ENCODE results near the gene MROH8. TPM values are rescaled to one million over a fixed set of nuclear protein-coding genes. Genes with fewer than 3 reads are reported as not detected.

MROH8 gene
- total RNA-seq, 1 experiment from 2014 or later = 0.50 TPM

DNA sequence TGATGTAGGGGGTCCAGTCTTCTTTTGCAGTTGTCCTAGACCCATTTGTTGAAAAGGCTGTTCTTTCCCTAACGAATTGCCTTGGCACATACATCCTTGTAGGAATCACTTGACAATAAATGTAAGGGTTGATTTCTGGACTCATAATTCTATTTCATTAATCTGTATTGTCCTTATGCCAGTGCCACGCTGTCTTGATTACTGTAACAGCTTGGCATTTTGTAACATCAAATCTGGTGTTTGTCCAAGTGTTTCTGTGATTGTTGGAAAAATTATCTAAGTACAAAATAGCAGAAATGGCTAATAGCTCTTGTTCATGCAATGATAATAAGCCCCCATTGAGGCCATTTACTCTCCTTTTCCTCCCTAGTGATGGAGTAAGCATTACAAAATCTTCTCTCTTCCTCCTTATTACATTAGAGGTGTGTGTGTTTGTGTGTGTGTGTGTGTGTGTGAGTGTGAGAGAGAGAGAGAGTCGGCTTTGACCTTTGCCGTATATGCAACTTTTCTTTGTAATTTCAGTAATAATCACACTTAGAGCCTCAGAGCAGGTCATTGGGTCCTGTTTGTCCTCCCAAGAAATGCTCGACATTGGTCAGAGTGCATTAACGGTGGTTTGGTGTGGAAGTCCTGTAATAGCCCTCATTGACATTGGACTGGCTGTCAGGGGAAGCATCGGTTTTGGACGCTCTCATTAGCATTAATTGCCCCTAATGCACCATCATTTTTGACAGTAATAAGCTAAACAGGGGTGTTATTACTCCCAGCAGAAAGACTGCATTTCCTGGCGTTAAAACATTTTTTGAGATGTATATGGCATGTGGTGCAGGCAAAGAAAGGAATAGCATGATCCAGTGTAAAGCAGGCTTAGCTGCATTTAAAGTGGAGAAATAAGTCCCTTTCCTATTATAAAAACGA, 40.7 kb upstream of the MROH8 start (continued):
- no peak for TF ChIP-seq KAT7 (CRISPR knock-in tag; IDR thresholded peaks at IDR 0.05; ENCODE audit: borderline replicate concordance)
- TF ChIP-seq, protein P1, sequence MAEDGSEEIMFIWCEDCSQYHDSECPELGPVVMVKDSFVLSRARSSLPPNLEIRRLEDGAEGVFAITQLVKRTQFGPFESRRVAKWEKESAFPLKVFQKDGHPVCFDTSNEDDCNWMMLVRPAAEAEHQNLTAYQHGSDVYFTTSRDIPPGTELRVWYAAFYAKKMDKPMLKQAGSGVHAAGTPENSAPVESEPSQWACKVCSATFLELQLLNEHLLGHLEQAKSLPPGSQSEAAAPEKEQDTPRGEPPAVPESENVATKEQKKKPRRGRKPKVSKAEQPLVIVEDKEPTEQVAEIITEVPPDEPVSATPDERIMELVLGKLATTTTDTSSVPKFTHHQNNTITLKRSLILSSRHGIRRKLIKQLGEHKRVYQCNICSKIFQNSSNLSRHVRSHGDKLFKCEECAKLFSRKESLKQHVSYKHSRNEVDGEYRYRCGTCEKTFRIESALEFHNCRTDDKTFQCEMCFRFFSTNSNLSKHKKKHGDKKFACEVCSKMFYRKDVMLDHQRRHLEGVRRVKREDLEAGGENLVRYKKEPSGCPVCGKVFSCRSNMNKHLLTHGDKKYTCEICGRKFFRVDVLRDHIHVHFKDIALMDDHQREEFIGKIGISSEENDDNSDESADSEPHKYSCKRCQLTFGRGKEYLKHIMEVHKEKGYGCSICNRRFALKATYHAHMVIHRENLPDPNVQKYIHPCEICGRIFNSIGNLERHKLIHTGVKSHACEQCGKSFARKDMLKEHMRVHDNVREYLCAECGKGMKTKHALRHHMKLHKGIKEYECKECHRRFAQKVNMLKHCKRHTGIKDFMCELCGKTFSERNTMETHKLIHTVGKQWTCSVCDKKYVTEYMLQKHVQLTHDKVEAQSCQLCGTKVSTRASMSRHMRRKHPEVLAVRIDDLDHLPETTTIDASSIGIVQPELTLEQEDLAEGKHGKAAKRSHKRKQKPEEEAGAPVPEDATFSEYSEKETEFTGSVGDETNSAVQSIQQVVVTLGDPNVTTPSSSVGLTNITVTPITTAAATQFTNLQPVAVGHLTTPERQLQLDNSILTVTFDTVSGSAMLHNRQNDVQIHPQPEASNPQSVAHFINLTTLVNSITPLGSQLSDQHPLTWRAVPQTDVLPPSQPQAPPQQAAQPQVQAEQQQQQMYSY (CRISPR knock-in tag; IDR thresholded peaks at IDR 0.05) = no peak

DNA sequence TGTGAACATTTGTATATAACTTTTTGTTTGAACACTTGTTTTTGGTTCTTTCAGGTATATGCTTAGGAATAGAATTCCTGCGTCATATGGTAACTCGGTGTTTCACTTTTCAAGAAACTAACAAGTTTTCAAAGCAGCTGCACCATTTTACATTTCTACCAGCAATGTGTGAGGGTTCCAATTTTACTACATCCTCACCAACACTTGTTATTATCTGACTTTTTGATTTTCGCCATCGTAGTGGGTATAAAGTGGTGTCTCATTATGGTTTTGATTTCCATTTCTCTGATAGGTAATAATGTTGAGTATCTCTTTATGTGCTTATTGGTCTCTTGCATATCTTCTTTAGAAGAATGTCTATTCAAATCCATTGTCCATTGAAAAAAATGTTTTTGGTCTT, 39.6 kb upstream of the MROH8 start:
- POLR2A ChIA-PET = no interaction called here
- ATAC-seq = no peak
- peaks cover 54% of the 10 kb centered on the region for H3K36me3 Mint-ChIP-seq

GRCh38 chr20:37218441-37218840, 39.1 kb upstream of the MROH8 start:
- DNase-seq (ENCODE audit: low spot score) (no peak), ATAC-seq (no peak)
- no peaks in the 10 kb centered on the region for H3K27me3 Mint-ChIP-seq (ENCODE audit: low read depth)
- H3K9me3 Mint-ChIP-seq = no peaks in the 10 kb centered on the region
- peaks cover 22% of the 10 kb centered on the region for H3K4me1 Mint-ChIP-seq
- ChIA-PET POLR2A (no interaction called here), CTCF (no interaction called here)
- H3K4me3 Mint-ChIP-seq = no peak overlapping the region
- peaks cover 54% of the 10 kb centered on the region for H3K36me3 Mint-ChIP-seq
- no peak overlapping the region for H3K27ac Mint-ChIP-seq
- TF ChIP-seq FOXK1 (CRISPR knock-in tag; IDR thresholded peaks at IDR 0.05) (no peak), ZBTB21 (CRISPR knock-in tag; IDR thresholded peaks at IDR 0.05; ENCODE audit: borderline replicate concordance) (no peak), ATF3 (CRISPR knock-in tag; conservative IDR thresholded peaks at IDR 0.05) (no peak), GABPB1 (CRISPR knock-in tag; IDR thresholded peaks at IDR 0.05) (no peak), RELA (CRISPR knock-in tag; IDR thresholded peaks at IDR 0.05; ENCODE audit: borderline replicate concordance) (no peak), TEAD1 (CRISPR knock-in tag; IDR thresholded peaks at IDR 0.05) (no peak), MXD4 (CRISPR knock-in tag; IDR thresholded peaks at IDR 0.05; ENCODE audit: borderline replicate concordance) (no peak)
- TF ChIP-seq, protein P2, sequence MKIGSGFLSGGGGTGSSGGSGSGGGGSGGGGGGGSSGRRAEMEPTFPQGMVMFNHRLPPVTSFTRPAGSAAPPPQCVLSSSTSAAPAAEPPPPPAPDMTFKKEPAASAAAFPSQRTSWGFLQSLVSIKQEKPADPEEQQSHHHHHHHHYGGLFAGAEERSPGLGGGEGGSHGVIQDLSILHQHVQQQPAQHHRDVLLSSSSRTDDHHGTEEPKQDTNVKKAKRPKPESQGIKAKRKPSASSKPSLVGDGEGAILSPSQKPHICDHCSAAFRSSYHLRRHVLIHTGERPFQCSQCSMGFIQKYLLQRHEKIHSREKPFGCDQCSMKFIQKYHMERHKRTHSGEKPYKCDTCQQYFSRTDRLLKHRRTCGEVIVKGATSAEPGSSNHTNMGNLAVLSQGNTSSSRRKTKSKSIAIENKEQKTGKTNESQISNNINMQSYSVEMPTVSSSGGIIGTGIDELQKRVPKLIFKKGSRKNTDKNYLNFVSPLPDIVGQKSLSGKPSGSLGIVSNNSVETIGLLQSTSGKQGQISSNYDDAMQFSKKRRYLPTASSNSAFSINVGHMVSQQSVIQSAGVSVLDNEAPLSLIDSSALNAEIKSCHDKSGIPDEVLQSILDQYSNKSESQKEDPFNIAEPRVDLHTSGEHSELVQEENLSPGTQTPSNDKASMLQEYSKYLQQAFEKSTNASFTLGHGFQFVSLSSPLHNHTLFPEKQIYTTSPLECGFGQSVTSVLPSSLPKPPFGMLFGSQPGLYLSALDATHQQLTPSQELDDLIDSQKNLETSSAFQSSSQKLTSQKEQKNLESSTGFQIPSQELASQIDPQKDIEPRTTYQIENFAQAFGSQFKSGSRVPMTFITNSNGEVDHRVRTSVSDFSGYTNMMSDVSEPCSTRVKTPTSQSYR (CRISPR knock-in tag; IDR thresholded peaks at IDR 0.05) = no peak
- TF ChIP-seq, protein P3, sequence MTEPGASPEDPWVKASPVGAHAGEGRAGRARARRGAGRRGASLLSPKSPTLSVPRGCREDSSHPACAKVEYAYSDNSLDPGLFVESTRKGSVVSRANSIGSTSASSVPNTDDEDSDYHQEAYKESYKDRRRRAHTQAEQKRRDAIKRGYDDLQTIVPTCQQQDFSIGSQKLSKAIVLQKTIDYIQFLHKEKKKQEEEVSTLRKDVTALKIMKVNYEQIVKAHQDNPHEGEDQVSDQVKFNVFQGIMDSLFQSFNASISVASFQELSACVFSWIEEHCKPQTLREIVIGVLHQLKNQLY (CRISPR knock-in tag; IDR thresholded peaks at IDR 0.05) = no peak
- TF ChIP-seq, protein P4, sequence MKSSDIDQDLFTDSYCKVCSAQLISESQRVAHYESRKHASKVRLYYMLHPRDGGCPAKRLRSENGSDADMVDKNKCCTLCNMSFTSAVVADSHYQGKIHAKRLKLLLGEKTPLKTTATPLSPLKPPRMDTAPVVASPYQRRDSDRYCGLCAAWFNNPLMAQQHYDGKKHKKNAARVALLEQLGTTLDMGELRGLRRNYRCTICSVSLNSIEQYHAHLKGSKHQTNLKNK (CRISPR knock-in tag; IDR thresholded peaks at IDR 0.05) = no peak

More for the DNA sequence above, 39.6 kb upstream of the MROH8 start:
- Mint-ChIP-seq H3K4me1 (peaks cover 22% of the 10 kb centered on the region), H3K9me3 (no peaks in the 10 kb centered on the region), H3K27me3 (ENCODE audit: low read depth) (no peaks in the 10 kb centered on the region), H3K27ac (no peak overlapping the region), H3K4me3 (no peak overlapping the region)
- CTCF ChIA-PET = no interaction called here
- TF ChIP-seq ZNF219 (CRISPR knock-in tag; IDR thresholded peaks at IDR 0.05; ENCODE audit: borderline replicate concordance) = no peak
- TF ChIP-seq, protein P5, sequence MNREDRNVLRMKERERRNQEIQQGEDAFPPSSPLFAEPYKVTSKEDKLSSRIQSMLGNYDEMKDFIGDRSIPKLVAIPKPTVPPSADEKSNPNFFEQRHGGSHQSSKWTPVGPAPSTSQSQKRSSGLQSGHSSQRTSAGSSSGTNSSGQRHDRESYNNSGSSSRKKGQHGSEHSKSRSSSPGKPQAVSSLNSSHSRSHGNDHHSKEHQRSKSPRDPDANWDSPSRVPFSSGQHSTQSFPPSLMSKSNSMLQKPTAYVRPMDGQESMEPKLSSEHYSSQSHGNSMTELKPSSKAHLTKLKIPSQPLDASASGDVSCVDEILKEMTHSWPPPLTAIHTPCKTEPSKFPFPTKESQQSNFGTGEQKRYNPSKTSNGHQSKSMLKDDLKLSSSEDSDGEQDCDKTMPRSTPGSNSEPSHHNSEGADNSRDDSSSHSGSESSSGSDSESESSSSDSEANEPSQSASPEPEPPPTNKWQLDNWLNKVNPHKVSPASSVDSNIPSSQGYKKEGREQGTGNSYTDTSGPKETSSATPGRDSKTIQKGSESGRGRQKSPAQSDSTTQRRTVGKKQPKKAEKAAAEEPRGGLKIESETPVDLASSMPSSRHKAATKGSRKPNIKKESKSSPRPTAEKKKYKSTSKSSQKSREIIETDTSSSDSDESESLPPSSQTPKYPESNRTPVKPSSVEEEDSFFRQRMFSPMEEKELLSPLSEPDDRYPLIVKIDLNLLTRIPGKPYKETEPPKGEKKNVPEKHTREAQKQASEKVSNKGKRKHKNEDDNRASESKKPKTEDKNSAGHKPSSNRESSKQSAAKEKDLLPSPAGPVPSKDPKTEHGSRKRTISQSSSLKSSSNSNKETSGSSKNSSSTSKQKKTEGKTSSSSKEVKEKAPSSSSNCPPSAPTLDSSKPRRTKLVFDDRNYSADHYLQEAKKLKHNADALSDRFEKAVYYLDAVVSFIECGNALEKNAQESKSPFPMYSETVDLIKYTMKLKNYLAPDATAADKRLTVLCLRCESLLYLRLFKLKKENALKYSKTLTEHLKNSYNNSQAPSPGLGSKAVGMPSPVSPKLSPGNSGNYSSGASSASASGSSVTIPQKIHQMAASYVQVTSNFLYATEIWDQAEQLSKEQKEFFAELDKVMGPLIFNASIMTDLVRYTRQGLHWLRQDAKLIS (CRISPR knock-in tag; IDR thresholded peaks at IDR 0.05; ENCODE audit: borderline replicate concordance) = no peak
- DNase-seq (ENCODE audit: low spot score) = no peak
